ENCODE data around the gene STAT5A. TPM values are rescaled to one million over a fixed set of nuclear protein-coding genes. Genes with fewer than 3 reads are reported as not detected.
"Not testable (repeated sequence)": the region's sequence is repeated elsewhere in the genome, so short reads cannot be mapped to it uniquely, and the experiment has no call there.

The STAT5A gene
- total and polyA plus RNA-seq, 12 donors, result 8.2 to 28.5 (median 15.3) TPM

DNA sequence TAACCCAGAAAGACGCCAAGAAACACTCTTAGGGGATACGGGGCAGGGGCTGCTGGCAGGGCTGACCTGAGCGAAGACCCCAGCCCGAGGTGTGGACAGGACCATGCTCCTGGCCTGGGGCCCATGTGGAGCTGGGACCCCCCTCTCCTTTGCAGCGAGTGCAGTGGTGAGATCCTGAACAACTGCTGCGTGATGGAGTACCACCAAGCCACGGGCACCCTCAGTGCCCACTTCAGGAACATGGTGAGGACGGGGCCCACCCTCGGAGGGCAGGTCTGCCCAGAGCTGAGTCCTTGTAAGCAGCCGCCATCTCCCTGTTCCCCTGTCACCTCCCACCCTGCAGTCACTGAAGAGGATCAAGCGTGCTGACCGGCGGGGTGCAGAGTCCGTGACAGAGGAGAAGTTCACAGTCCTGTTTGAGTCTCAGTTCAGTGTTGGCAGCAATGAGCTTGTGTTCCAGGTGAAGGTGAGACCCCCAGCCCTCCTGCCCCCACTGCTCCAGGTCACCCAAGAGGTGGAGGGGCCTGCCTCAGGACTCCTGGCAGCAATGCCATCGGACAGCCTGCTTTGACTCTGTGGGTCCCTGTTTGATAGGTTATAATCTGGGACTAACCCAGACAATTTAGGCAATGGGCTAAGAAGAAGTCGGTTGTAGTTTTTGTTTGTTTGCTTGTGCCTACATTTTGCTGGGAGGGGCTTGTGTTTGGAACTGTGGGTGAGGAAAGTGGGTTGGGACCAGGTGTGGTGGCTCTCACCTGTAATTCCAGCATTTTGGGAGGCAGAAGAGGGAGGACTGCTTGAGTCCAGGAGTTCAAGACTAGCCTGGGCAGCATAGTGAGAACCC is 16.1 kb downstream of the STAT5A start:
- TF ChIP-seq, protein P1, sequence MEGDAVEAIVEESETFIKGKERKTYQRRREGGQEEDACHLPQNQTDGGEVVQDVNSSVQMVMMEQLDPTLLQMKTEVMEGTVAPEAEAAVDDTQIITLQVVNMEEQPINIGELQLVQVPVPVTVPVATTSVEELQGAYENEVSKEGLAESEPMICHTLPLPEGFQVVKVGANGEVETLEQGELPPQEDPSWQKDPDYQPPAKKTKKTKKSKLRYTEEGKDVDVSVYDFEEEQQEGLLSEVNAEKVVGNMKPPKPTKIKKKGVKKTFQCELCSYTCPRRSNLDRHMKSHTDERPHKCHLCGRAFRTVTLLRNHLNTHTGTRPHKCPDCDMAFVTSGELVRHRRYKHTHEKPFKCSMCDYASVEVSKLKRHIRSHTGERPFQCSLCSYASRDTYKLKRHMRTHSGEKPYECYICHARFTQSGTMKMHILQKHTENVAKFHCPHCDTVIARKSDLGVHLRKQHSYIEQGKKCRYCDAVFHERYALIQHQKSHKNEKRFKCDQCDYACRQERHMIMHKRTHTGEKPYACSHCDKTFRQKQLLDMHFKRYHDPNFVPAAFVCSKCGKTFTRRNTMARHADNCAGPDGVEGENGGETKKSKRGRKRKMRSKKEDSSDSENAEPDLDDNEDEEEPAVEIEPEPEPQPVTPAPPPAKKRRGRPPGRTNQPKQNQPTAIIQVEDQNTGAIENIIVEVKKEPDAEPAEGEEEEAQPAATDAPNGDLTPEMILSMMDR (IDR thresholded peaks at IDR 0.05), result no peak
- no peak overlapping the region for H3K27ac ChIP-seq
- H3K36me3 ChIP-seq, result peaks cover 0 to 93% (median 30%) of the 10 kb centered on the region in 9 donors
- no peak overlapping the region for H3K4me3 ChIP-seq
- no peaks in the 10 kb centered on the region for H3K27me3 ChIP-seq
- ATAC-seq (no peak), DNase-seq (no peak)
- H3K4me1 ChIP-seq, result no peaks in the 10 kb centered on the region
- H3K9me3 ChIP-seq, result no peaks in the 10 kb centered on the region
- intact Hi-C loops (cut with DNase I), result no loop called here
- WGBS, 2 donors, result 96 to 98% methylated on average over 16 of the region's 16 CpGs

DNA sequence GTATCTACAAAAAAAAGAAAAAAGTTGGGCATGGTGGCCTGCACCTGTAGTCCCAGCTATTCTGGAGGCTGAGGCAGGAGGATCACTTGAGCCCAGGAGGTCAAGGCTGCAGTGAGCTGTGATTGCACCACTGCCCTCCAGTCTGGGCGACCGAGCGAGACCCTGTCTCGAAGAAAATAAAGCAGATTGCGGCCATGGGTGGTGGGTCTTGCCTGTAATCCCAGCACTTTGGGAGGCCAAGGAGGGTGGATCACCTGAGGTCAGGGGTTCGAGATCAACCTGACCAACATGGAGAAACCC is 16.7 kb downstream of the STAT5A start:
- H3K4me1 ChIP-seq; ATAC-seq; intact Hi-C loops (cut with DNase I); H3K4me3 ChIP-seq; H3K27me3 ChIP-seq; H3K9me3 ChIP-seq; H3K27ac ChIP-seq; DNase-seq: not testable (repeated sequence)
- 95 to 97% methylated on average over 6 of the region's 6 CpGs for WGBS, 2 donors
- peaks cover 0 to 97% (median 32%) of the 10 kb centered on the region in 9 donors for H3K36me3 ChIP-seq

DNA sequence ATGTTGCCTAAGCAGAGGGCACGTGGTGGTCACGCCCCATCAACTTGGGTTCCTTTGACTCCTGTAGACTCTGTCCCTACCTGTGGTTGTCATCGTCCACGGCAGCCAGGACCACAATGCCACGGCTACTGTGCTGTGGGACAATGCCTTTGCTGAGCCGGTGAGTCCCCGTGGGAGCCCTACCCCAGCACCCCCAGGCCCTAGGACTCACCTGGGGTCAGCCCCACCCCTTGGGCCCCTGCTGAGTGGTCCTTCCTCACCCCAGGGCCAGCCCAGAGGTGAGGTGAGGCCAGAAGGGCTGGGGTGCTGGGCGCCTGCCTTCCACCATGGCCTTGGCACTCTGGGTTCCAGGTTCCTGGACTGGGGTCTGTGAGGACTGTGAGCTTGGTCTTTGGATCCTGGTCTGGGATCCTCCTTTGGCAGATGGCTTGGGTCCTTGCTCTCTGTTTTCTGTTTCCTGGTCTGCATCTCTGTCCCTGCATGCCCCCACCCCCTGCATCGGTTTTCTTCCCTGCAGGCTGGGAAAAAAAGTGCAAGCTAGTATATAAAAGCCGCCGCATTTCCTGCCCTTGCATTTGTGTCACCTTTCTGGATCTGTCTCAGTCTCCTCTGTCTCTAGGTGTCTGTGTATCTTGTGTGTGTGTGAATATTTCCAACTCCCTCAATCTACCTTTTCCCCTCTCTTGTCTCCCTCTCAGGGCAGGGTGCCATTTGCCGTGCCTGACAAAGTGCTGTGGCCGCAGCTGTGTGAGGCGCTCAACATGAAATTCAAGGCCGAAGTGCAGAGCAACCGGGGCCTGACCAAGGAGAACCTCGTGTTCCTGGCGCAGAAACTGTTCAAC is 17.5 kb downstream of the STAT5A start:
- ATAC-seq (no peak), DNase-seq (no peak)
- H3K4me3 ChIP-seq, result no peak overlapping the region
- H3K27ac ChIP-seq, result no peak overlapping the region
- intact Hi-C loops (cut with DNase I), result no loop called here
- H3K27me3 ChIP-seq, result no peaks in the 10 kb centered on the region
- peaks cover 0 to 13% (median 2%) of the 10 kb centered on the region in 9 donors for H3K4me1 ChIP-seq
- no peaks in the 10 kb centered on the region for H3K9me3 ChIP-seq
- TF ChIP-seq, protein P1 (IDR thresholded peaks at IDR 0.05), result no peak
- H3K36me3 ChIP-seq, result peaks cover 0 to 100% (median 32%) of the 10 kb centered on the region in 9 donors
- WGBS, 2 donors, result 89 to 90% methylated on average over 18 of the region's 18 CpGs

DNA sequence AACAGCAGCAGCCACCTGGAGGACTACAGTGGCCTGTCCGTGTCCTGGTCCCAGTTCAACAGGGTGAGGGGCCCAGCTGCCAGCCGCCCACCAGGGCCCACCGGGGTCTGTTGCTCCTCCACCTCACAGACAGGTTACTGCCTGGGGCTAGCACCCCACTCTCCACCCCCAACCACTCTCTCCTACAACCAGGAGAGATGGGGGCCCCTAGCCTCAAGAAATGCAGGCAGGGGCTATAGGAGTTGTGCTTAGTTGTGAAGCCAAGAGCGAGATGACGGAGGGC is 18.0 kb downstream of the STAT5A start:
- no peak overlapping the region for H3K4me3 ChIP-seq
- H3K27ac ChIP-seq, result no peak overlapping the region
- intact Hi-C loops (cut with DNase I), result no loop called here
- no peaks in the 10 kb centered on the region for H3K27me3 ChIP-seq
- peaks cover 0 to 100% (median 30%) of the 10 kb centered on the region in 9 donors for H3K36me3 ChIP-seq
- peaks cover 0 to 19% (median 8%) of the 10 kb centered on the region in 9 donors for H3K4me1 ChIP-seq
- WGBS, 2 donors, result 95 to 97% methylated on average over 5 of the region's 5 CpGs
- H3K9me3 ChIP-seq, result no peaks in the 10 kb centered on the region
- no peak for ATAC-seq
- no peak for DNase-seq
- TF ChIP-seq, protein P1 (IDR thresholded peaks at IDR 0.05), result no peak
